Neutrophil (primary cell): Measurements from ENCODE around the gene BET1L.

Source experiments
- H3K27ac ChIP-seq: fragments of 200-600 bp; sonication (generic); 2 replicates; pipeline ENCODE4 v1.5.1; 2016; ENCODE audit warnings: mild to moderate bottlenecking, moderate library complexity
- H3K27me3 ChIP-seq: fragments of 200-600 bp; sonication (generic); 2 replicates; pipeline ENCODE4 v1.6.0; 2016; ENCODE audit warnings: mild to moderate bottlenecking
- H3K36me3 ChIP-seq: fragments of 200-600 bp; sonication (generic); 2 replicates; pipeline ENCODE4 v1.5.1; 2017
- H3K4me1 ChIP-seq, 2 experiments: fragments of 200-600 bp in 1 of 2; sonication (generic) in 1 of 2; 1 replicate in 1 of 2; 2 replicates in 1 of 2; pipeline versions ENCODE4 v1.5.1 to v1.6.1; 2013 to 2016; ENCODE audit warnings: low read depth in 1 of 2, low read length in 1 of 2, mild to moderate bottlenecking in 1 of 2, moderate library complexity in 1 of 2; ENCODE audit not compliant: control insufficient read depth in 1 of 2, insufficient read depth in 1 of 2
- H3K4me3 ChIP-seq, 2 experiments: fragments of 200-600 bp in 1 of 2; sonication (generic) in 1 of 2; 1 replicate in 1 of 2; 2 replicates in 1 of 2; pipeline ENCODE4 v1.5.1; 2013 to 2016; ENCODE audit warnings: low read depth in 1 of 2, low read length in 1 of 2, mild to moderate bottlenecking in 1 of 2, moderate library complexity in 1 of 2
- H3K9me3 ChIP-seq: fragments of 200-600 bp; sonication (generic); 2 replicates; pipeline ENCODE4 v1.5.1; 2016
- TF ChIP-seq, protein P1 (sequence below): fragments of 200-600 bp; sonication (generic); IDR thresholded peaks from 2 replicates; pipeline ENCODE4 v1.5.1; 2016; ENCODE audit warnings: antibody characterized with exemption

BET1L gene

DNA sequence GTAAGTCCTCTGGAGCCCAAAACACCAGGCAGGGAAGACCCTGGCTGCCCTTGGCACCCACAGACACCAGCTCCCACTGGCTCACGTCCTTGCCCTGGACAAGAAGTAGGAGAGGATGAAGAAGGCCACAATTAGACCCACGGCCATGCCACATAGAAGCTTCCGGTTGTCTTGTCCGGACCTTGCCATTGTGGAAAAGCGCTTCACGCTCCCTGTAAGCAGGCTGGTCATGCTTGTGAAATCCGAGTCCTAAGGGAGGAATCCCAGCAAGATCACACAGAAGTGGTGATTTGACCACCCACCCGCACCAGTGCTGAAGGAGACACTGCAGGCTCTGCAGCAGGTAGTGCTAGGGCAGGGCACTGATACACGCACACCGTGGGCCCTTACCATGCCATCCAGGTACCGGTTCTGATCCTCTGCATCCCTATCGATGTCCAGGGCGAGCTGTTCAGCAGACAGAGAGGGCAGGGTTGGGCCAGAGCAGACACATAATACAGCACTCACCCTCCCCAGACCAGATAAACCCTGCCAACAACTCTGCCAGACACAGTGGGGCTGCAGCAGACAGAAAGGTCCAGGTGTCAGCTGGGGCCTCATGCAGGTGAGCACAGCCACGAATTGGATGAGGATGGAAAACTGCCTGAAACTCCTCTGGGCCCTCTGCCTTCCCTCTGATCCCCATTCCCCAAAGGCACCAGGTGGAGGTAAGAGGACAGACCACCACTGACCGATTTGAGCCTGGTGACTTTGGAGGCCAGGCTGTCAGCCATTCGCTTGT lies 1.8 kb downstream of the BET1L start:
- no peaks in the 10 kb centered on the region for H3K9me3 ChIP-seq
- peak overlapping the region; percentile 99 for H3K27ac ChIP-seq
- H3K36me3 ChIP-seq, result peaks cover 49% of the 10 kb centered on the region
- no peak overlapping the region for H3K4me3 ChIP-seq
- H3K4me1 ChIP-seq, result peaks cover 52 to 58% of the 10 kb centered on the region in 2 experiments
- H3K27me3 ChIP-seq, result no peaks in the 10 kb centered on the region
- TF ChIP-seq, protein P1, sequence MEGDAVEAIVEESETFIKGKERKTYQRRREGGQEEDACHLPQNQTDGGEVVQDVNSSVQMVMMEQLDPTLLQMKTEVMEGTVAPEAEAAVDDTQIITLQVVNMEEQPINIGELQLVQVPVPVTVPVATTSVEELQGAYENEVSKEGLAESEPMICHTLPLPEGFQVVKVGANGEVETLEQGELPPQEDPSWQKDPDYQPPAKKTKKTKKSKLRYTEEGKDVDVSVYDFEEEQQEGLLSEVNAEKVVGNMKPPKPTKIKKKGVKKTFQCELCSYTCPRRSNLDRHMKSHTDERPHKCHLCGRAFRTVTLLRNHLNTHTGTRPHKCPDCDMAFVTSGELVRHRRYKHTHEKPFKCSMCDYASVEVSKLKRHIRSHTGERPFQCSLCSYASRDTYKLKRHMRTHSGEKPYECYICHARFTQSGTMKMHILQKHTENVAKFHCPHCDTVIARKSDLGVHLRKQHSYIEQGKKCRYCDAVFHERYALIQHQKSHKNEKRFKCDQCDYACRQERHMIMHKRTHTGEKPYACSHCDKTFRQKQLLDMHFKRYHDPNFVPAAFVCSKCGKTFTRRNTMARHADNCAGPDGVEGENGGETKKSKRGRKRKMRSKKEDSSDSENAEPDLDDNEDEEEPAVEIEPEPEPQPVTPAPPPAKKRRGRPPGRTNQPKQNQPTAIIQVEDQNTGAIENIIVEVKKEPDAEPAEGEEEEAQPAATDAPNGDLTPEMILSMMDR, result no peak

DNA sequence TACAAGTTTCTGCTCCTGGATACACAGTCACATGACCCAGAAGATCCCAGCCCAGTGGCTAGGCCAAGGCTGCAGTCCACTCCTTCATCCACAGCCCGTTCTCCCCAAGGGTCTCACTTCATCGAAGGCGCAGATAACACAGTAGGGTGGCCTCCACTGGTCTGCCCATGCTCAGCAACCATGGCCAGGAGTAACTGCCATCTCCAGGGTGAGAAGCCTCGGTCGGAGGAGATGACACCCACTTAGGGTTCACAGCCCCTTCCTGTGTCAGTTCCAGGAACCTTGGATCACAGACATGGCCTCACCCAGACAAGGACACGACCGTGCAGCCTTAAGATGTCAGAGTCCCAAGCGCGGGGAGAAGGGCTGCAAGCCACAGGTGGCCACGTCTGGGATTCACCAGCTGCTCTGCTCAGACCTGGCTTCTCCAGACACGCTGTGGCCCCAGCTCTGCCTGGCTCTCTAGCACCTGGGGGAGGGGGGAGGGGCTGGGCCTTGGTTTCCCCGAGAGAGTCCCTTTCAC lies 2.6 kb downstream of the BET1L start:
- Histone ChIP-seq H3K4me3 (no peak overlapping the region), H3K27ac (no peak overlapping the region), H3K27me3 (no peaks in the 10 kb centered on the region), H3K36me3 (peaks cover 46% of the 10 kb centered on the region), H3K9me3 (no peaks in the 10 kb centered on the region), H3K4me1 (peaks cover 44 to 52% of the 10 kb centered on the region in 2 experiments)
- TF ChIP-seq, protein P1, result no peak

DNA sequence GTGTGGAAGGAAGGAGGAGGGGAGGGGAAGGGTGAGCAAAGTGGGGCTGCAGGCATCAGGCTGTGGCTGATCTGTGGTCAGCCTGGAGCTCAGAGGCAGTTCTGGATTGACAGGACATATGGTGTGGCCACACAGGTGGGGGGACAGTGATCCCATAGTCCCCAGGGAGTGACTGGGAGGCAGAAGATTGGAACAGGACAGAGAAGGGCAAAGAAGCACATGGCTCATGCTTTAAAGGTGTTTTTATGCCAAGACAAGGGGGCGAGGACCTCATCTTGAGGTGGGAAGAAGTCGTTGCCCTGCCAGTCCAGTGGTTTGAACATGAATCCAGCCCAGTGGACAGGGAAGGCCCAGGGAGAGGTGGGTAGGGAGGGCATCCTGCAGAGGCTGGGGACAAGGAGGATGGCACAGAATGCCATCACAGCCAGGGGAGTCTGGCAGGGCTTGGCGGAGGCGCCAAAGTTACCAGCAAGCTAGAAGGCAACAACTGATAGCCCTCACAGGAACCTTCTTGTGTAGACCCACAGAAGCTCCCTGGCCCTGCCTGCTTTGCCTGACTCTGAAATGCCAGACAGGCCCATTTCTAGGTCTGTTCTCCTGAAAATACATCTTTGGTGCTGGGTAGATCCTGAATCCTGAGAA lies 3.1 kb downstream of the BET1L start:
- Histone ChIP-seq H3K27me3 (no peaks in the 10 kb centered on the region), H3K4me3 (no peak overlapping the region), H3K4me1 (peaks cover 38 to 46% of the 10 kb centered on the region in 2 experiments), H3K36me3 (peaks cover 40% of the 10 kb centered on the region), H3K27ac (no peak overlapping the region), H3K9me3 (no peaks in the 10 kb centered on the region)
- TF ChIP-seq, protein P1, result no peak

DNA sequence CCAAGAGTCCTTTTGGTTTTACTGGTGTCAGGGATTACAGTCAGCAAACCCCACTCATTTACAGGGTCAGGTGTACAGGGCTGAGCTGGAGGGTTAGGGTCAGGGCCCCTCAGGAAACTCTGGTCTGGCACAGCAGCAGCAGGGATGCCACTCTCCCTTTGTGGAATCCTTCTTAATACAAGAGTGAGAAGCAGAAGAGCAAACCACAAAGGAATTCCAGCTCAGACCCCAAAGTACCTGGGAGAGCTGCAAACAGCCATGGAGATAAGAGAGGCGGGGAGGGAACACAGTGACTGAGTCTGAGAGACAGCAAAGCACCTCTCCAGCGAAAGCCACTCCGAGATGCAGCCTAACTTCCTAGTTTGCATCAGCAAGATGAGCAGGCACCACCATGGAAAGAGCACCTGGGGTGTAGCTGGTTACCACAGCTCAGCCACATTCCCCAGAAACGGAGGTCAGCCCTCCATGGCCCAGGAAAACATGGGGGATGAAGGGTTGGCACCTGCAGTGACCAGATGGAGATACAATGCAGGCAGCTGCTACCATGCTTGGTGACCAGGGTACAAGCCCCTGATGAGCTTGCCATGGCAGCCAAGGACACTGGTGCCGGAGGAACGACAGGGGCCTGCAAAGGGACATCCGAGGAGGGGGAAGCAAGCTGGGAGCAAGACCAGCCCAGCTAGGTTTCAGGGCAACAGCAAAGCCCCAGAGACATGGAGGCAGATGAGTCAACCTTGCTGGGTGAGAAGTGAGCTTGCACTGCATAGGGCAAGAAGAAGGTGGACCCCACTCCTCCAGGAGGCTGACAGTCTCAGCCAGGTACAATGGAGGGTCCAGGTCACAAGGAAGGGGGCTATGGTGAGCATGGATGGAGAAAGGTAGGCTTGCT lies 3.9 kb downstream of the BET1L start:
- Histone ChIP-seq H3K27ac (no peak overlapping the region), H3K4me3 (no peak overlapping the region), H3K27me3 (no peaks in the 10 kb centered on the region), H3K4me1 (peaks cover 36 to 44% of the 10 kb centered on the region in 2 experiments), H3K36me3 (peaks cover 40% of the 10 kb centered on the region), H3K9me3 (no peaks in the 10 kb centered on the region)
- TF ChIP-seq, protein P1, result no peak

DNA sequence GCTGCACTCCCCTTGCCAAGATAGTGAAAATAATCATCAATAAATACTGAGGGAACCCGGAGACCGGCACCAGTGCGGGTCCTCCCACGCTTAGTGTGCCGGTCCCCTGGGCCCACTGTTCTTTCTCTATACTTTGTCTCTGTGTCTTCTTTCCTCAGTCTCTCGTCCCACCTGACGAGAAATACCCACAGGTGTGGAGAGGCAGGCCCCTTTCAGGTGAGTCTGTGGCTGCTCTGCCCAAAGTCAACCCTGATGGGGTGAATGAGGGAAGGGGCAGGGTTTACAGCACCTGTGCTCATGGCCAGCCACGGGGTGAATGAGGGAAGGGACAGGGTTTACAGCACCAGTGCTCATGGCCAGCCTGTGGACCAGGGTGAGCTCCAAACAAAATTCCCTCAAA lies 4.7 kb downstream of the BET1L start:
- no peaks in the 10 kb centered on the region for H3K9me3 ChIP-seq
- H3K4me1 ChIP-seq, result peaks cover 35 to 36% of the 10 kb centered on the region in 2 experiments
- no peaks in the 10 kb centered on the region for H3K27me3 ChIP-seq
- TF ChIP-seq, protein P1, result no peak
- peak overlapping the region; percentile 66 for H3K27ac ChIP-seq
- H3K4me3 ChIP-seq, result no peak overlapping the region
- H3K36me3 ChIP-seq, result peaks cover 40% of the 10 kb centered on the region
